DOHH2 (cell line): ENCODE results near the gene CD151.

Experiments
- H3F3A ChIP-seq: fragments of 200-600 bp; sonication (generic), shearing (Covaris generic); 2 replicates; pipeline ENCODE4 v1.6.0; 2016; ENCODE audit warnings: antibody characterized with exemption, mild to moderate bottlenecking; ENCODE audit not compliant: control insufficient read depth, insufficient read depth
- H3K27ac ChIP-seq: fragments of 200-600 bp; sonication (generic); 2 replicates; pipeline ENCODE4 v1.5.1; 2014; ENCODE audit warnings: low read depth, mild to moderate bottlenecking, low read length, moderate library complexity
- H3K27me3 ChIP-seq: fragments of 200-600 bp; sonication (generic); 2 replicates; pipeline ENCODE4 v1.6.1; 2014; ENCODE audit warnings: mild to moderate bottlenecking, low read length, mixed read lengths; ENCODE audit not compliant: control insufficient read depth
- H3K36me3 ChIP-seq: fragments of 200-600 bp; sonication (generic); 2 replicates; pipeline ENCODE4 v1.6.1; 2014; ENCODE audit warnings: mild to moderate bottlenecking, low read length, moderate library complexity, mixed read lengths; ENCODE audit not compliant: control insufficient read depth
- H3K4me1 ChIP-seq: fragments of 200-600 bp; sonication (generic); 2 replicates; pipeline ENCODE4 v1.6.1; 2014; ENCODE audit warnings: mild to moderate bottlenecking, low read length, mixed read lengths; ENCODE audit not compliant: control insufficient read depth
- H3K4me2 ChIP-seq: fragments of 200-600 bp; sonication (generic); 2 replicates; pipeline ENCODE4 v1.6.0; 2014; ENCODE audit warnings: mild to moderate bottlenecking, low read length, moderate library complexity
- H3K4me3 ChIP-seq: fragments of 200-600 bp; sonication (generic); 2 replicates; pipeline ENCODE4 v1.5.1; 2014; ENCODE audit warnings: mild to moderate bottlenecking, low read length, mixed read lengths
- H3K79me2 ChIP-seq: fragments of 200-600 bp; sonication (generic); 2 replicates; pipeline ENCODE4 v1.6.1; 2014; ENCODE audit warnings: mild to moderate bottlenecking, low read length, mixed read lengths; ENCODE audit not compliant: control insufficient read depth
- H3K9me2 ChIP-seq: fragments of 200-600 bp; sonication (generic); replicated peaks from 2 replicates; pipeline ENCODE4 v1.6.1; 2014; ENCODE audit warnings: mild to moderate bottlenecking, low read length, mixed read lengths; ENCODE audit not compliant: control insufficient read depth
- H3K9me3 ChIP-seq: fragments of 200-600 bp; sonication (generic); 2 replicates; pipeline ENCODE4 v1.6.1; 2014; ENCODE audit warnings: antibody characterized with exemption, low read length, mixed read lengths; ENCODE audit not compliant: control insufficient read depth, insufficient read depth
- H4K20me1 ChIP-seq: fragments of 200-600 bp; sonication (generic); 2 replicates; pipeline ENCODE4 v1.6.0; 2014; ENCODE audit warnings: low read depth, mild to moderate bottlenecking, antibody characterized with exemption, low read length, moderate library complexity; ENCODE audit not compliant: control insufficient read depth, insufficient read depth
- CTCF ChIP-seq: fragments of 200-600 bp; sonication (generic); IDR thresholded peaks from one replicate; pipeline ENCODE4 v1.5.1; 2014; ENCODE audit warnings: antibody characterized with exemption, mild to moderate bottlenecking, low read depth, low read length; ENCODE audit not compliant: poor library complexity, severe bottlenecking
- EZH2phosphoT487 ChIP-seq: fragments of 200-600 bp; sonication (generic); IDR thresholded peaks from 2 replicates; pipeline ENCODE4 v1.6.1; 2017; ENCODE audit warnings: borderline replicate concordance, mild to moderate bottlenecking, antibody characterized with exemption, low read length, moderate library complexity, mixed read lengths

CD151 gene

DNA sequence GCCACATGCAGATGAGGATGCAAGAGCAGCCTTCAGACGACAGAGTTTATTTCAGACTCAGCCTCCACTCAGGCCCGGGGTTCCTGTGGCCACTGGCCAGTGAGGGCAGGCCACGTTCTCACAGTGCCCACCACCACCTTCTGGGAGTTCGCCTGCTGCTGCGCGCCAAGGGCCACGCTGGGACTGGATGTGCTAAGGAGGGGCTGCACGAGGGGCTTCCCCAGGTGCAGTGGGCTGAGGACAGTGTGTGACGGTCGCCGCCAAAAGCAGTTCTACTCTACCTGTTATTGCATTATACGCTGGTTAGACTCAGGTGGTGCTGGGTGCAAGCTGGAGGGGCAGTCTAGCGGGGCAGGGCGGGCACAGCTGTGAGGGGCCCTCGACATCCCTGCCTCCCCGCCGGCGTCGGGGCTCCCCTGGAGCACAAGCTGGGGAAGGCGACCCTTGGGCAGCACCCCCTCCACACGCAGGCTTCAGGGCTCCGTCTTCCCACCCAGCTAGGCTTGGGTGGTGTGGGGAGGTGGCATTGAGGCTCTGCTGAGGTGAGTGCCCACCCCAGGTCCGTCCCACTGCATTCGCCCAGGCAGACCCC lies 45.6 kb upstream of the CD151 start:
- H3K4me2 ChIP-seq, result no peak overlapping the region
- no peak overlapping the region for H3K27ac ChIP-seq
- H3K9me3 ChIP-seq, result no peaks in the 10 kb centered on the region
- H3K36me3 ChIP-seq, result no peaks in the 10 kb centered on the region; the same call in 1 of the 2 replicates
- no peaks in the 10 kb centered on the region for H3K9me2 ChIP-seq
- H3F3A ChIP-seq, result 0 out of 2 replicates have a peak, but pooled peaks cover 4% of the 10 kb centered on the region
- peaks cover 21% of the 10 kb centered on the region for H3K4me1 ChIP-seq
- no peaks in the 10 kb centered on the region for H4K20me1 ChIP-seq
- H3K27me3 ChIP-seq, result no peaks in the 10 kb centered on the region
- TF ChIP-seq CTCF, result no peak
- TF ChIP-seq EZH2phosphoT487, result no peak
- no peak overlapping the region for H3K4me3 ChIP-seq
- peaks cover 6% of the 10 kb centered on the region for H3K79me2 ChIP-seq

- Histone ChIP-seq H3K9me2 (no peaks in the 10 kb centered on the region), H3F3A (0 out of 2 replicates have a peak, but pooled peaks cover 4% of the 10 kb centered on the region), H3K79me2 (peaks cover 6% of the 10 kb centered on the region), H3K27ac (no peak overlapping the region), H3K27me3 (no peaks in the 10 kb centered on the region), H3K4me2 (peak overlapping the region; percentile 44; the same call in 1 of the 2 replicates), H3K4me1 (peaks cover 21% of the 10 kb centered on the region), H4K20me1 (no peaks in the 10 kb centered on the region), H3K36me3 (peaks cover 3% of the 10 kb centered on the region; the same call in 1 of the 2 replicates), H3K4me3 (no peak overlapping the region), H3K9me3 (no peaks in the 10 kb centered on the region)
- peak; percentile 35 for TF ChIP-seq CTCF
- no peak for TF ChIP-seq EZH2phosphoT487
Observed at GRCh38 chr11:788009-788640, 44.6 kb upstream of the CD151 start.

DNA sequence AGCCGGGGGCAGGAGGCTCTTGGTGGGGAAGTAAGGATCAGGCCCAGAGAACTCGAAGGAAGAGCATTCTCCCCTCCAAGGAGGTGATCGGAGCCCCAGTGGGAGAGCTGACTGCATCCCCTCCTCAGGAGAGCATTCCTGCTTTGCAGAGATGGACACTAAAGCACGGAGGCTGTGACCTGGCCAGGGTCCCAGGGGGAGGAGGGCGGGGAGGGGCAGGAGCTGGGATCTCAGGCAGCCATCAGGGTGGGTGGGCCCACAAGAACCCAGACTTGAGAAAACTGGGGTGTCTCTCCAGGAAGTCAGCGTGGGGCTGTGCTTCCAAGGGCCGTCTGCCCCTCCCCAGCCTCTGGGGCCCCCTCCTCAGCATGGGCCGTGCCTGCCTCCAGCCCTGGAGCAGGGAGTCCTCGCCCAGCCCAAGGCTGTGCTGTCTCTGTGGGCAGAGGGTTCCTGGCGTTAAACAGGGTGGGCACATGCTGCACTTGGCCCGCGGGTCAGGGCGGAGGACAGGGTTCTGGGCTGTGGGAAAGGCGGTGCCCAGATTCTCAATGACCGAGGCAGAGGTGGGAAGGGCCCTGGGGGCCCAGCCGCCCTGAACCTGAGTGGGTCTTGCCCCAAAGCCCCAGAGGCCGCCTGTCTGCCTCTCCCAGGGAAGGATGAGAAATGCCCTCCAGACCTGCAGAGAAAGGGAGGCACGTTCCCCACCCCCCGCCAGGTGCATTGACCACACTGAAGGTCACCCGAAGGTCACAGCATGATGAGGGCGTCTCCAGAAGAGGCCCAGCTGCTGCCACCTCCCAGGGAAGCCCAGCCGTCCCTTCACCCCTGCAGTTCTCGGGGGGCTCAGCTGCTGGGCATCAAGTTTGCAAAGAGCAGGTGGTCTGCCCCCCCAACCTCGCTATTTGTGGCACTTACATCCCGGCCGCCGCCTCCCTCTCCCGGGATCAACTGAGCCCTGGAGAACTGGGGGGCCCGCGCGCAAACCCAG lies 43.5 kb upstream of the CD151 start:
- Histone ChIP-seq H4K20me1 (no peaks in the 10 kb centered on the region), H3K9me2 (no peaks in the 10 kb centered on the region), H3F3A (0 out of 2 replicates have a peak, but pooled peaks cover 4% of the 10 kb centered on the region), H3K4me2 (peak overlapping the region; percentile 50), H3K27ac (no peak overlapping the region), H3K4me3 (peak overlapping the region; percentile 69), H3K4me1 (peaks cover 21% of the 10 kb centered on the region), H3K36me3 (peaks cover 4% of the 10 kb centered on the region; the same call in 1 of the 2 replicates), H3K27me3 (no peaks in the 10 kb centered on the region), H3K79me2 (peaks cover 6% of the 10 kb centered on the region), H3K9me3 (no peaks in the 10 kb centered on the region)
- no peak for TF ChIP-seq CTCF
- TF ChIP-seq EZH2phosphoT487, result no peak
